Muscle of arm (tissue), 12 donors: ENCODE data around the gene SNX25. TPM values are rescaled to one million over a fixed set of nuclear protein-coding genes. Genes with fewer than 3 reads are reported as not detected.

Experiments
- DNase-seq: peaks from one replicate; pipeline ENCODE4 v3.0.0-alpha.2; 2013
- polyA plus RNA-seq, 12 donors: library from polyadenylated mRNA; unstranded; fragments of 120-200 nt; gene quantifications; one replicate each; pipeline ENCODE4 v1.2.1, GENCODE V29; 2013; ENCODE audit not compliant: insufficient read length in 12 of 12

SNX25 gene
- polyA plus RNA-seq, 12 donors: 7.1 to 12.0 (median 9.3) TPM; not detected in 1

GRCh38 chr4:185258741-185259140, 49.3 kb downstream of the SNX25 start:
- peak; percentile 29 for DNase-seq

- DNase-seq: no peak
Observed at GRCh38 chr4:185259719-185260118, 50.3 kb downstream of the SNX25 start.

DNA sequence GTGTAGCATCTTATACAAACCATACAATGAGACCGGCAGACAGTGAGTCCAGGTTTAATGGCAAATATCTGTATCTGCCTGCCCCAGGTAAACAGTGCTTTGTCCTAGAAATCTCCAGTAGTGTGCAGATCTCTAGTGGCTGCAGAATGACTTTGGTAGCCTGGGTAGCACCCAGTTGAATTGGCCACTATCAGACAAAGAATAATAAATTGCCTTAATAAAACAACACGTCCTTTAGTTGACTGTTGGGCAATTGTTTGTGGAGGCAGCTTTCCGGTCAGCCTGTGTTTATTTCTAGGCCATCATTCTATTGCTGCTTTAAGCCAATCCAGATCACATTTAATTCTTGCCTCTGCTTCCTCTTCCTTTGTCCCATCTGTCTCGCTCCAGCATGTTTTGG, 52.5 kb downstream of the SNX25 start:
- DNase-seq: no peak

GRCh38 chr4:185263419-185263818, 54.0 kb downstream of the SNX25 start:
- DNase-seq: no peak

GRCh38 chr4:185265942-185266341, 56.5 kb downstream of the SNX25 start:
- DNase-seq: no peak

DNA sequence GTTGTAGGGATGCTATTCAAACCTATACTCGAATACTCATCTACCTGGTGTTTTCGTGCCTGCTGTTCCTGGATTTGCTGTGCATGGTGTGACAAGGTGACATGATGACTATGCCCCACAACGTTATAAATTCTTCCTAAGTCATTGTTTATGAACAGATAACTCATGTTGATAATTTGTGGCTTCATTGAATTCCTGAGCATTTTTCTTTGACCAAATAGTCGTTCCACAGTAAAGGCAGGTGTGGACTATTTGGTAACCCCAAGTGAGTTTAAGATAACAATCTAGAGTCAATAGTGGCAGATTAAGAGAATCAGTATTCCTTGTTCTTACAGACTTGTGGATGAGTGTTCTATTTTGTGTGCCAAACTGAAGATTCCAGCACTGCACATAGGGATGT, 59.9 kb downstream of the SNX25 start:
- DNase-seq: no peak

- no peak for DNase-seq
Observed at GRCh38 chr4:185270037-185270436, 60.6 kb downstream of the SNX25 start.

GRCh38 chr4:185270885-185271284, 61.5 kb downstream of the SNX25 start:
- DNase-seq: no peak

- DNase-seq: no peak
Observed at GRCh38 chr4:185272245-185272644, 62.8 kb downstream of the SNX25 start.

GRCh38 chr4:185275501-185275900, 66.1 kb downstream of the SNX25 start:
- DNase-seq: no peak

DNA sequence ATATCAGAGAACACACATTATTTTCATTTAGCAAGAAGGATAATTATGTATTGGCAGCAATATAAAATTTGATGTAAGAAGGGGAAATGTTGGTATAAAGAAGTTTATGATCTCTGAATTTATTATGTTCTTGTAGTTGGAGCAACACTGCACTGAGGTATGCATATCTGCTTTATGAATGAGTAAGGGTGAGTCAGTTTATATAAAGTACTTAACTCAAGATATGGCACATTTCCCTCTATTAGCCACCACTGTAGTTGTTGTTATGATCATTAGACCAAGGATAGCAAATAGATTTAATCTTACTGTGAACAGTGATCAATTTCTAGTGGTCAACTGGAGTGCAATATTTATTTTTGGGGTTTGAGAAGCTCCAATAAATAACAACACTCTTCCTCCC, 66.6 kb downstream of the SNX25 start:
- DNase-seq: no peak

- no peak for DNase-seq
Observed at GRCh38 chr4:185278716-185279115, 69.3 kb downstream of the SNX25 start.

DNA sequence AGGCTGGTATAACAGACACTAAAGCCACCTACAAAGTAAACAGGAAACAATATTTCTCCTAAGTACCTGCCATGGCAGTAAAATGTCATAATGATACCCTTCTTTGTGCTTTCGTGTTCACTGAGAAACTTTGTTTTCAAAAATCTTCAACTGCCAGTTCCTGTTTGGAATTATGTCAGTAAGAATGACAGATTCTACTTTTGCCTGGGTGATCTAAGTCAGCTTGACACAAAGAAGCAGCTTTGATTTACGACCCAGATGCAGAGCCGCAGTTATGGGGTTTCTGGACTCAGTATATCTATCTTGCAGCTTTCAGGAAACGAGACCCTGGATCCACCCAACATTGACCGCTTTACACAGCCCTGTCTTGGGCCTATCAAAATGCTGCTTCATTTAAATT, 71.2 kb downstream of the SNX25 start:
- DNase-seq: no peak

DNA sequence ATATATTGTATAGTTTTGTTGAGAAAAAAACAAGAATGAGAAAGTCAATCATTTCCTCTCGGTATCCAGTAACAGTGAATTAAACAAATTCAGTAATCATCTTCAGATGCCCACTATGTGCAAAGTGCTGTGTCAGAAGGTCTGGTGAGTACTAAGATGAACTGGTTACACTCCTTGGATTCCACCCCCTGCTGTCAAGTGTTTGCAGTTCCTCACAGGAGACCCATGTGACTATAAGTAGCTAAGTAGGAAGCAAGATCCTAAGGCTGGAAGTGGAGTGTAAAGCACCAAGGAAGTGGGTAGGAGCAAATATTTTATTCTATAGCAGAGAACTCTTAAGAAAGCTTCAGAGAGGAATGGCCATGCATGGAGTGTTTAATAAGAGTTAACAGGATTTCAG, 73.6 kb downstream of the SNX25 start:
- no peak for DNase-seq

GRCh38 chr4:185283723-185284122, 74.3 kb downstream of the SNX25 start:
- no peak for DNase-seq

GRCh38 chr4:185285632-185286393, 76.4 kb downstream of the SNX25 start:
- DNase-seq: no peak

DNA sequence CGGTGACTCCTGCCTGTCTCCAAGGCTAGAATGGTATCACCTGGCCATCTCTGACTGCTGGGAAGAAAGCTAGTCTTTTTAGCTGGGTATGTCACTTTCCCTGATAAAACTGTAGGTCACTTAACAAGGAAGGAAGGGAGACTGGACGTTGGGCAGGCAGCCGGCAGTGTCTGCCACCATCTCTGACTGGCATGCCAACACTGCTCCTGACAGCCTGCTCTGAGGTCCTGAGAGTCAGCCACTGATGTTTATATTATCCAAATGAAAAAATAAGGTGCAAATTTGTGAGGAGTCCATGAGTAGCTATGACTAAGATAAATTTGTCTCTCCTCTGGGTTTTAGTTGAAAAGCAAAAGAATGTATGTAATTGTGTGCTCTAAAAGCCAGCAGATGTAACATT, 77.2 kb downstream of the SNX25 start:
- no peak for DNase-seq

GRCh38 chr4:185287031-185287430, 77.6 kb downstream of the SNX25 start:
- DNase-seq: no peak

DNA sequence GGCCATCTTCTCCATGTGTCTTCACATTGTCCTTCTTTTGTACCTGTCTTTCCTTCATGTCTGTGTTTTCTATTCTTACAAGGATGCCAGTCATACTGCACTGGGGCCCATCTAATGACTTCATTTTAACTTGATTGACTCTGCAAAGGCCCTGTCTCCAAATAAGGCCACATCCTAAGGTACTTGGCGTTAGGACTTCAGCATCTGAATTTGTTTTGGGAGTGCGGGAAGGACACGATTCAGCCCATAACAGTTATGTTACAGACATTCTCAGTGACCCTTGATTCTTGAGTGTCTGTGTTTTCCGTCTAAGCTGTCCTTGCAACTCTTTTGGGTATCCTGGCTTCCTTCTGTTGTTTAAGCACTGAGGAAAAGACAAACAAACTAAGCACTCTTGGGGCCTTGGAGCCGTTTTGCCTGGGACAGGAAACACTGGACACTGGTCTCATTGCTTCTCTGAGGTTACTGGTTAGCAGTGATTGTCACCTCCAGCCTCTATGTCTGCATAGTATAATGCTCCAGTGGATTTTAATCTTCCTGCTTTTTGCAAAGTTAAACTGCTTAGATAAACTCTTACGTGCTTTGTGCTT, 80.7 kb downstream of the SNX25 start:
- DNase-seq: no peak

- DNase-seq: no peak
Observed at GRCh38 chr4:185290656-185291055, 81.3 kb downstream of the SNX25 start.

DNA sequence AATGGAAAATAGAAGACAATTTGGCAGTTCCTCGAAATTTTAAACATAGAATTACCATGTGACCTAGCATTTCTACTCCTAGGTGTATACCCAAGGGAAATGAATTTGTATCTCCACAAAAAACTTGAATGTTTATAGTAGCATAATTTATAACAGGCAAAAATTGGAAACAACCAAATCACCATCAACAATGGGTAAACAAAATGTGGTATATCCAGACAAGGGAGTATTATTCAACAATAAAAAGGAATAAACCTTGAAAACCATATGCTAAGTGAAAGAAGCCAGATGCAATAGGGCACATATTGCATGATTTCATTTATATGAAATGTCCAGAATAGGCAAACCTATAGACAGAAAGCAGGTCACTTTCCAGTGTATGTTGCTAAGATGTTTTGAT, 83.8 kb downstream of the SNX25 start:
- DNase-seq: no peak

DNA sequence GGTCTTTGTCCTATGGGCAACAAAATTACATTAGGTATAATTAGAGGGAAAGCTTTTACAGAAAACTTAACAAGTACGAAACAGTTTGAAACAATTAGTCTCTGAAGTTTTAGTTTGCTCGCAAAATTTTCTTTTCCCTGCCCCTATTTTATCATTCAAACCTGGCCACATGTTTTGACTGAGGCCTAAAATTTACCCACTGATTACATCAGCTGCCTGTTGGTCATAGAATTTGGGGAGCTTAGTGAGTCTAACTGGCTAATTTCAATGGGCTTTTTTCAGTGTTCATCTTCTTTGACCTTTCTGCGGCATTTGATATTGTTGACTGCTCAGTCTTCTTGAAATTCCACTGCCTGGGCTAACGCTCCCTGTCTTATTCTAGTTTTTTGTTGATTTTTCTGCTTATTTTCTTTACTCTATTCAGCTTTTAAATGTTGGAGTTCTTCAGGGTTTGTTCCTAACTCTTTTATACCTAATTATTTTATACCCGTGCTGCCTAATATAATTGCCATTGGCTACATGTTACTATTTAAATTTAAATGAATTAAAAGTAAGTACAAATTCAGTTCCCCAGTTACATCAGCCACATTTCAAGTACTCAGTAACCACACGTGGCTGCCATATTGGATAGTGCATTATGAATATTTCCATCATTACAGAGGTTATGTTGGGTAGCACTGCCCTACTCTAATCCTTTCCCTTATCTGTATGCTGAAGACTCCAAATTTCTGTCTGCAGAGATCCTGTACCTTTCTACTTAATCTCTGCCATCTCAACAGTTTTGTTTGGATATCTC, 87.5 kb downstream of the SNX25 start:
- no peak for DNase-seq
